Measurements from ENCODE around the gene CCDC34. TPM values are rescaled to one million over a fixed set of nuclear protein-coding genes. Genes with fewer than 3 reads are reported as not detected.

The CCDC34 gene
- total RNA-seq, 1 donor from 2014 or later = 30.6 TPM

DNA sequence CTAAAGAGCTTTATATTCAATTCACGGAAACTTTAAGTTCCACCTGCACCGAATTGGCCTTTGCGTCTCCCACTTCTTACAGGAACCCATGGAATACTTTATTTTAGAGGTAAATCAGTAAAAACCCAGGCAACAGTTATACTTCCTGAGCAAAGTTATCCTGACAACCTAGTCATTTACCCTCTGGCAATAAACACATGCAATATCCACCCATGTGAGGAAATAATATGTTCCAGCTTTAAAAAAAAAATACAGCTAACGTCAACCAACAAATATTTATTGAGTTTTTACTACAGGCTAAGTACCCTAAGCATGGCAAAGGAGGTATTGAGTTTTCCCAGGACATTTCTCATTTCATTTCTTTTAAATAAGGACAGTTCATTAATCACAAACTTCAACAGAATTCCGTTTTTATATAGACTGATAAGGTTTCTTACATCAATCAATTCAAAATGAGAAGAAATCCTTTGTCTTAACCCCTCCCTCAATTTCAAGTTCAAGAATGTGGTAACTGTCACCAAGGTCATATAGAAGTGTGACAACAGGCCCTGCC, 38.3 kb upstream of the CCDC34 start:
- no peaks in the 10 kb centered on the region for H3K9me3 Mint-ChIP-seq

DNA sequence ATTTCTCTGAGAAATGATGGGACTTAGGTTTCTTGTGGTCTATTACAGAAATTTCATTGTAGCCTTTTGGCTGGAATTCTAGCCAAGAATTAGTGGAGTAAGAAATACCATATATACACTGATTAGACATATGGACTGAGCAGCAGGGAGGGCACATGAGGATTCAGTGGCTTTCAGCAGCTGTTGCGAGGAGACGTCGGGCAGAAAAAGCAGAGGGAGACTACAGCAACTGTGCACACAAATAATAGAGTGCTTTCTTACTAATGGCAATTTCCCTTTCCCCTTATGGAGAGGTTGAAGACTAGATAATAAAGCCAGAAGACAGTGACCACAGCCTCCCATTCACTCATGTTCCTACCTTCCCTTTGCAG, 35.4 kb upstream of the CCDC34 start:
- Mint-ChIP-seq H3K27ac (peak overlapping the region; percentile 37), H3K4me1 (peaks cover 42% of the 10 kb centered on the region), H3K4me3 (no peak overlapping the region), H3K9me3 (no peaks in the 10 kb centered on the region), H3K27me3 (ENCODE audit: insufficient read depth, low read depth) (no peaks in the 10 kb centered on the region), H3K36me3 (peaks cover 9% of the 10 kb centered on the region)
- Histone ChIP-seq H3K9me3 (ENCODE audit: low read depth) (no peaks in the 10 kb centered on the region), H3K36me3 (no peaks in the 10 kb centered on the region), H3K4me1 (peaks cover 81% of the 10 kb centered on the region), H2AFZ (replicated peaks) (no peak overlapping the region), H3K4me2 (peak overlapping the region; percentile 27), H4K20me1 (ENCODE audit: low read depth) (peaks cover 51% of the 10 kb centered on the region), H3F3A (ENCODE audit: low read depth) (peaks cover 75% of the 10 kb centered on the region), H3K9ac (no peak overlapping the region), H3K4me3 (no peak overlapping the region), H3K79me2 (ENCODE audit: low read depth) (peaks cover 100% of the 10 kb centered on the region), H3K27me3 (no peaks in the 10 kb centered on the region), H3K27ac (peak overlapping the region; percentile 97)
- no peak for TF ChIP-seq CTCF (IDR thresholded peaks at IDR 0.05)
- TF ChIP-seq EZH2 (IDR thresholded peaks at IDR 0.05) = no peak
- no peak for TF ChIP-seq EZH2phosphoT487 (IDR thresholded peaks at IDR 0.05)
- no peak for DNase-seq (ENCODE audit: low spot score)

More for the DNA sequence above, 38.3 kb upstream of the CCDC34 start:
- peaks cover 17% of the 10 kb centered on the region for H3K4me1 Mint-ChIP-seq
- no peaks in the 10 kb centered on the region for H3K36me3 ChIP-seq
- no peaks in the 10 kb centered on the region for H3K9me3 ChIP-seq (ENCODE audit: low read depth)
- no peak overlapping the region for H3K27ac Mint-ChIP-seq
- no peak overlapping the region for H3K9ac ChIP-seq
- H3K27me3 Mint-ChIP-seq (ENCODE audit: insufficient read depth, low read depth) = no peaks in the 10 kb centered on the region
- no peak overlapping the region for H3K4me3 Mint-ChIP-seq
- peaks cover 63% of the 10 kb centered on the region for H3F3A ChIP-seq (ENCODE audit: low read depth)
- H3K4me3 ChIP-seq = no peak overlapping the region
- no peak overlapping the region for H3K4me2 ChIP-seq
- H3K36me3 Mint-ChIP-seq = peaks cover 9% of the 10 kb centered on the region
- no peak for TF ChIP-seq EZH2 (IDR thresholded peaks at IDR 0.05)
- TF ChIP-seq CTCF (IDR thresholded peaks at IDR 0.05) = no peak
- no peak for TF ChIP-seq EZH2phosphoT487 (IDR thresholded peaks at IDR 0.05)
- DNase-seq (ENCODE audit: low spot score) = no peak
- H3K27me3 ChIP-seq = no peaks in the 10 kb centered on the region
- H3K27ac ChIP-seq = no peak overlapping the region
- H3K79me2 ChIP-seq (ENCODE audit: low read depth) = peaks cover 100% of the 10 kb centered on the region
- peaks cover 70% of the 10 kb centered on the region for H3K4me1 ChIP-seq
- H2AFZ ChIP-seq (replicated peaks) = no peak overlapping the region
- H4K20me1 ChIP-seq (ENCODE audit: low read depth) = peaks cover 71% of the 10 kb centered on the region

- no peaks in the 10 kb centered on the region for H3K9me3 Mint-ChIP-seq
- no peak for DNase-seq (ENCODE audit: low spot score)
- Histone ChIP-seq H3K4me1 (peaks cover 82% of the 10 kb centered on the region), H3K9me3 (ENCODE audit: low read depth) (no peaks in the 10 kb centered on the region), H3K79me2 (ENCODE audit: low read depth) (peaks cover 94% of the 10 kb centered on the region), H3K9ac (no peak overlapping the region), H3F3A (ENCODE audit: low read depth) (peaks cover 75% of the 10 kb centered on the region), H3K27ac (peak overlapping the region; percentile 97), H3K4me3 (no peak overlapping the region), H3K4me2 (peak overlapping the region; percentile 27), H3K27me3 (no peaks in the 10 kb centered on the region), H4K20me1 (ENCODE audit: low read depth) (peaks cover 46% of the 10 kb centered on the region), H3K36me3 (no peaks in the 10 kb centered on the region), H2AFZ (replicated peaks) (no peak overlapping the region)
- H3K36me3 Mint-ChIP-seq = peaks cover 9% of the 10 kb centered on the region
- peaks cover 47% of the 10 kb centered on the region for H3K4me1 Mint-ChIP-seq
- H3K27ac Mint-ChIP-seq = peak overlapping the region; percentile 42
- H3K27me3 Mint-ChIP-seq (ENCODE audit: insufficient read depth, low read depth) = no peaks in the 10 kb centered on the region
- TF ChIP-seq CTCF (IDR thresholded peaks at IDR 0.05) = no peak
- no peak for TF ChIP-seq EZH2phosphoT487 (IDR thresholded peaks at IDR 0.05)
- TF ChIP-seq EZH2 (IDR thresholded peaks at IDR 0.05) = no peak
- no peak overlapping the region for H3K4me3 Mint-ChIP-seq
These were observed 34.8 kb upstream of the CCDC34 start for GRCh38 chr11:27397624-27398399.

Data from neural progenitor cell (in vitro differentiated cells).